ACC112 (cell line): ENCODE results near the gene SAA1.

Experiments
- H2AFZ ChIP-seq: fragments of 200-600 bp; sonication (generic); one replicate; pipeline ENCODE4 v1.6.0; 2017; ENCODE audit warnings: antibody characterized with exemption, low read length; ENCODE audit not compliant: unreplicated experiment
- H3K27ac ChIP-seq: fragments of 200-600 bp; sonication (generic); 2 replicates; pipeline ENCODE4 v1.5.1; 2014; ENCODE audit warnings: low read depth, mild to moderate bottlenecking, antibody characterized with exemption, low read length, moderate library complexity
- H3K27me3 ChIP-seq: fragments of 200-600 bp; sonication (generic); 2 replicates; pipeline ENCODE4 v1.6.1; 2014; ENCODE audit warnings: mild to moderate bottlenecking, antibody characterized with exemption, low read length, moderate library complexity, mixed read lengths; ENCODE audit not compliant: insufficient read depth
- H3K36me3 ChIP-seq: fragments of 200-600 bp; sonication (generic); 2 replicates; pipeline ENCODE4 v1.6.1; 2016; ENCODE audit warnings: mild to moderate bottlenecking, antibody characterized with exemption, low read length, moderate library complexity, mixed read lengths; ENCODE audit not compliant: insufficient read depth
- H3K4me1 ChIP-seq: fragments of 200-600 bp; sonication (generic); one replicate; pipeline ENCODE4 v1.6.1; 2016; ENCODE audit warnings: low read length, mixed read lengths; ENCODE audit not compliant: insufficient read depth, unreplicated experiment, control insufficient read depth
- H3K4me3 ChIP-seq: fragments of 200-600 bp; sonication (generic); 2 replicates; pipeline ENCODE4 v1.5.1; 2014; ENCODE audit warnings: mild to moderate bottlenecking, low read depth, low read length
- H3K79me2 ChIP-seq: fragments of 200-600 bp; sonication (generic); one replicate; pipeline ENCODE4 v1.6.0; 2016; ENCODE audit warnings: low read length; ENCODE audit not compliant: control insufficient read depth, unreplicated experiment, insufficient read depth

SAA1 gene

DNA sequence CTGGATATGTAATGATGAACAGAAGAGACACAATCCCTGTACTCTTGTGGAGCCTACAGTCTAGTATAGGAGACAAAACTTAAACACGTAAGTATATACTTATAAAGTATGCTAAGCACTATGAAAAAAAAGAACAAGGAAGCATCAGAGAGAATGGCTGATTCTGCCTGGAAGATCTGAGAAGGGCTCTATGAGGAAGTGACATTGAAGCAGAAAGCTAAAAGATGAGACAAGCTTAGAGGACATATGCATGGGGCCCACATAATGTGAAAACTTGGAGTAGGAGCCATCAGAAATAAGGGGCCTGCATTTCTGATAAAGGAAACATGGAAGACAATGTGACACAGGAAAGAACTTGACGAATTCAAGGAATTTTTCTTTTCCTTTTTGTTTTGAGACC, 16.6 kb downstream of the SAA1 start:
- H3K27ac ChIP-seq: no peak overlapping the region
- no peaks in the 10 kb centered on the region for H3K79me2 ChIP-seq
- no peaks in the 10 kb centered on the region for H3K27me3 ChIP-seq
- H3K36me3 ChIP-seq: peaks cover 33% of the 10 kb centered on the region
- H2AFZ ChIP-seq: no peak overlapping the region
- no peaks in the 10 kb centered on the region for H3K4me1 ChIP-seq
- no peak overlapping the region for H3K4me3 ChIP-seq

DNA sequence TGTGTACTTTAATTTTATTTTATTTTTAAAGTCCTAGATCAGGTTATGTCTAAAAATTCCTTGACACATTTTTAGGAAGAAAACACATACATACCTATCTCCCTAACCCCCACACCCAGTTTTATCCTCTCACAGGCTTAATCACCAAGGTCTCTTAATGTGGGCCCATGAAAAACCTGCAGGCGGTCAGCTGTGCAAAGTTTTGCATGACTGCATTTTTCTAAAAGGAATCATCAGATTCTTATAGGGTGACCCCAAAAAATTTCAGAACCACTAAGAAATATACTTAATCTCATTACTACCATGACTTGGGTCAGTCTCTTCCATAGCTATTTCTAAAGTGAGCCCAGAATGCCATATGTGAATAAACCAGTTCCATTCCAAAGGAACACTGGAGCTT, 19.8 kb downstream of the SAA1 start:
- Histone ChIP-seq H3K79me2 (no peaks in the 10 kb centered on the region), H3K36me3 (peaks cover 27% of the 10 kb centered on the region), H3K4me3 (no peak overlapping the region), H3K27ac (no peak overlapping the region), H3K27me3 (no peaks in the 10 kb centered on the region), H2AFZ (no peak overlapping the region), H3K4me1 (no peaks in the 10 kb centered on the region)

DNA sequence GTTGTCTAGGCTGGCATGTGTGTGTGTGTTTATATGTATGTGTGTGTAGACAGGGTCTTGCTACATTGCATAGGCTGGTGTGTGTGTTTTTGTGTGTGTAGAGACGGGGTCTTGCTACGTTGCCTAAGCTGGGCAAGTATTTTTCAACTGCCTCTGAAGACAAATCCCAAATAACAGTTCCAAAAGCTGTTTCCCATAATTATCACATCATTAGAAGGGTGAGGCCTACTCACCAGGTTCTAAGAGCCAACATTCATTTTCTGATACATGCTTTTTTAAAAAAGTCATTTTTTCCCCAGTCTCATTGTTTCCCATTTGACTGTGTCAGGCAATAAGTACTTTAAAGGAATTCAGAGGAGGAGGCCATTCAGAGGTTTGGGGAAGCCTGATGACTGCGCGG, 22.8 kb downstream of the SAA1 start:
- Histone ChIP-seq H3K4me1 (no peaks in the 10 kb centered on the region), H3K79me2 (no peaks in the 10 kb centered on the region), H3K36me3 (peaks cover 29% of the 10 kb centered on the region), H3K27ac (no peak overlapping the region), H2AFZ (no peak overlapping the region), H3K27me3 (no peaks in the 10 kb centered on the region), H3K4me3 (no peak overlapping the region)

DNA sequence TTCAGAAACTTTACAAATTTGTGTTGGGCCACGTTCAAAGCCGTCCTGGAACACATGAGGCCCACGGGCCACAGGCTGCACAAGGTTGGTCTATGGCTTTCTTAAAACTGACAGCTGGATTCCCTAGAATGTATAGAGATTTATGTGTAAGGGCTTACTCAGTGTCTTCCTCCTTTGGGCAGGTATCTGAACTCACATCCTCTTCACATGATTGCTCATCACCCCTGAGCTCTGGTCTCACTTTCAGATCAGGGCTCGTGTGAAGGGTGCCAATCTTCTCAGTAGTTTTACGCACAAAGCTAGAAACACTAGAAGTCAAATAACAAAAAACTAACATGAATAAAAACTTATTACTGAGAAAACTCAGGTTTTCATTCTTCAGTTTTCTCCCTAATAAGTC, 28.8 kb downstream of the SAA1 start:
- H3K79me2 ChIP-seq: no peaks in the 10 kb centered on the region
- no peaks in the 10 kb centered on the region for H3K4me1 ChIP-seq
- H2AFZ ChIP-seq: no peak overlapping the region
- H3K27ac ChIP-seq: no peak overlapping the region
- no peaks in the 10 kb centered on the region for H3K27me3 ChIP-seq
- H3K36me3 ChIP-seq: peaks cover 40% of the 10 kb centered on the region
- H3K4me3 ChIP-seq: no peak overlapping the region

DNA sequence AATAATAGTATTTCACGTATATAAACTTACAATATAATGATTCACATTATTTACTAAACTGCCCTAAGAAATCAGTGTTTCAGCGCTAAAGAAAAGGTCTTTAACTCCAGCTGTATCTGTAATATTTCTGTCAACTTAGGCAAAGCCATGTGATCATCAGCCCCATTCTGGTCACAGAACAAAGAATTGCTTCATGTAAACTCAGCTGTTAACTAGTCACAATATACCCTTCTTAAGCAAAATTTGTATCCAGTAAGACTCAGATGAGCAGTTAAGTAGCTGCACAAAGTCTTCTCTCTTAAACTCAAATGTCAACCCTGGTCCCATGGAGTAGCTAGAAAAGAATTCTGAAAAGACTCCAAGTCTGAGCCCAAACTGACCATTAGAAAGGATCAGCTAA, 29.3 kb downstream of the SAA1 start:
- Histone ChIP-seq H3K27me3 (no peaks in the 10 kb centered on the region), H3K36me3 (peaks cover 43% of the 10 kb centered on the region), H3K4me3 (no peak overlapping the region), H3K4me1 (no peaks in the 10 kb centered on the region), H3K79me2 (no peaks in the 10 kb centered on the region), H2AFZ (no peak overlapping the region), H3K27ac (no peak overlapping the region)

DNA sequence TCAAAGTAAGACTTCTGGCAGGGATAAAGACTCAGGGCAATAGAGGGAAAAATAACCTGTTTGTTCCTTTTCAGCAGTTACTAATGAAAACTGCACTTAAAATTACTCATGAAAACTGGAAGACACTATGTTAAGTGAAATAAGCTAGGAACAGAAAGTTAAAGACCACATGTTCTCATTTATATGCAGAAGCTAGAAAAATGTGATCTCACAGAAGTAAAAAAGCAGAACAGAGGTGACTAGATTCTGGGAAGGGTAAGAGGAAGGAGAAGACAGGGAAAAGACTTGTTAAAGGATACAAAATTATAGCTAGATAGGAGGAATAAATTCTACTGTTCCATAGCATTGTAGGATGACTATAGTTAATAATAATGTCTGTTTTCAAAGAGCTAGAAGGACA, 33.7 kb downstream of the SAA1 start:
- no peak overlapping the region for H2AFZ ChIP-seq
- no peaks in the 10 kb centered on the region for H3K27me3 ChIP-seq
- H3K27ac ChIP-seq: no peak overlapping the region
- H3K4me3 ChIP-seq: no peak overlapping the region
- H3K4me1 ChIP-seq: no peaks in the 10 kb centered on the region
- H3K36me3 ChIP-seq: peaks cover 43% of the 10 kb centered on the region
- no peaks in the 10 kb centered on the region for H3K79me2 ChIP-seq

DNA sequence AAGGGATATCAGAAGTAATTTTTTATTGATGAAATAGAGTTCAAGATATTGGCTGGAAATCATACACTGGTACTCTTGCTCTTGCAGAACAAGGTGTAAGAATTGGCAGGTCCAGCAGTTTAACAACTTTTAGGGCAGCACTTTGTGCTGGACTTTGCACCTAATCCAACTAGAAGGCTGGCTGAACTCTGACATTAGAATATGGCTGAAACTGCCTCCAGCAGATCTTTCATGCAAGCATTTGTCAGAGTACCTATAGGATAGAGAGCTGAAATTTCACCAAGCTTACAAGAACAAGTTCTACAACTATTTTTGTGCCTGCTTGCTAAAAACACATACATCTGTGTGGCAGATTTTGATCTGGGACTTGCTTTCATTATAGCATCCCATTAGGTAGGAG, 38.7 kb downstream of the SAA1 start:
- H2AFZ ChIP-seq: no peak overlapping the region
- H3K27me3 ChIP-seq: no peaks in the 10 kb centered on the region
- H3K4me3 ChIP-seq: no peak overlapping the region
- no peak overlapping the region for H3K27ac ChIP-seq
- H3K4me1 ChIP-seq: no peaks in the 10 kb centered on the region
- no peaks in the 10 kb centered on the region for H3K79me2 ChIP-seq
- H3K36me3 ChIP-seq: peaks cover 43% of the 10 kb centered on the region

DNA sequence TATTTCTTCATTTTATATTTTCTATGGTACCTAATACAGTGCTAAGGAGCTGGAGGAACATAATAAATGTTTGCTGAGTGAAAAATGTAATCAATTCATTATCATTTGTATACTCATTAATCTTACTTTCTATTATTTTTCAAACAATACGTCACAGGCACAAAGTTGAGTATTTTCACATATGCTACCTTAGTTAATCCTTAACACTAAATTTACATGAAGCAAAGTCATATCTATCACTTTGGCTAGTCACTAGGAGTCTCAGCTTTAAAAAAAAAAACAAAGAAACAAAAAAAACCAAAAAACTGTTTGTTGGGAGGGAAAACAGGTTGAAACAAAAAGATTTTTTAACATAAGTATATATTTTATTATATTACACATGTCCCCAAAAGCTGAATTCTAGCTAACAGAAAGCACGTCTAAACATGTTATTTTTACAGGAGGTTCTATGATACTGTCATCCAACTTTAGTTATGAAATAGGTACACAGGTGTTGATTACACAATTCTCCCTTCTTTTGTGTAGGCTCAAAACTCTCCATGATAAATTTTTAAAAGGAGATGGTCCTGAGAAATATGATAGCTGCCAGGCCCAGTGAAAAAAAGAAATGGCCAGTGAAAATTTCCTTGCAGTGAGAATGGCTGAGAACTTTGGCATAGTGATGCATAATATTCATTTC, 41.5 kb downstream of the SAA1 start:
- peaks cover 45% of the 10 kb centered on the region for H3K36me3 ChIP-seq
- no peaks in the 10 kb centered on the region for H3K27me3 ChIP-seq
- no peak overlapping the region for H3K4me3 ChIP-seq
- H3K4me1 ChIP-seq: peaks cover 9% of the 10 kb centered on the region
- H2AFZ ChIP-seq: no peak overlapping the region
- H3K79me2 ChIP-seq: no peaks in the 10 kb centered on the region
- H3K27ac ChIP-seq: no peak overlapping the region

DNA sequence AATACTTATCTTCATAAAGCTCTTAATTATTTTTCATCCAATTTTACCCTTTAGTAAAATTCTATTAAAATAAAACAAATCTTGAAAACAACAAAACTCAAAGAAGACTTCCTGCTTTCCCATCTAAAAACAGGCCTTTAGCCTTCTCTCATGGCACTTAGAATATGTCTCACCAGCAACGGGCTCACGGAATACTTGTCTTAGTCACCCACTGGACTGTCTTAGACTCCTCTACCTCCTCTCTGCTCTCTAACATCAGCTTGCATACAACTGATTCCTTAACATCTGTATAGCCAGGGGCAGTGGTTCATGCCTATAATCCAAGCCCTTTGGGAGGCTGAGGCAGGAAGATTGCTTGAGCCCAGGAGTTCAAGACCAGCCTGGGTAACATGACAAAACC, 42.2 kb downstream of the SAA1 start:
- Histone ChIP-seq H3K36me3 (peaks cover 45% of the 10 kb centered on the region), H3K27me3 (no peaks in the 10 kb centered on the region), H3K4me1 (peaks cover 15% of the 10 kb centered on the region), H3K4me3 (no peak overlapping the region), H2AFZ (no peak overlapping the region), H3K27ac (no peak overlapping the region), H3K79me2 (no peaks in the 10 kb centered on the region)

DNA sequence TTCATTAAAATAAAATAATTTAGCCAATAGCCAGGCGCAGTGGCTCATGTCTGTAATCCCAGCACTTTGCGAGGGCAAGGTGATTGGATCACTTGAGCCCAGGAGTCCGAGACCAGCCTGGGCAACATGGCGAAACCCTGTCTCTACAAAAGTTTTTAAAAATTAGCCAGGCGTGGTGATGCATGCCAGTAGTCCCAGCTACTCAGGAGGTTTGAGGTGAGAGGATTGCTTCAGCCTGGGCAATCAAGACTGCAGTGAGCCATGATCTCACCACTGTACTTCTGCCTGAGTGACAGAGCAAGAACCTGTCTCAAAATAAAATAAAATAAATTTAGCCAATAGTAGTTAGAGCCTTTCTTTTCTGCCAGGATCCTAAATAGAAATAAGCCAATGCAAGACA, 43.6 kb downstream of the SAA1 start:
- Histone ChIP-seq H3K79me2 (peaks cover 2% of the 10 kb centered on the region), H2AFZ (no peak overlapping the region), H3K27ac (no peak overlapping the region), H3K4me3 (no peak overlapping the region), H3K4me1 (peaks cover 23% of the 10 kb centered on the region), H3K36me3 (peaks cover 40% of the 10 kb centered on the region), H3K27me3 (no peaks in the 10 kb centered on the region)

DNA sequence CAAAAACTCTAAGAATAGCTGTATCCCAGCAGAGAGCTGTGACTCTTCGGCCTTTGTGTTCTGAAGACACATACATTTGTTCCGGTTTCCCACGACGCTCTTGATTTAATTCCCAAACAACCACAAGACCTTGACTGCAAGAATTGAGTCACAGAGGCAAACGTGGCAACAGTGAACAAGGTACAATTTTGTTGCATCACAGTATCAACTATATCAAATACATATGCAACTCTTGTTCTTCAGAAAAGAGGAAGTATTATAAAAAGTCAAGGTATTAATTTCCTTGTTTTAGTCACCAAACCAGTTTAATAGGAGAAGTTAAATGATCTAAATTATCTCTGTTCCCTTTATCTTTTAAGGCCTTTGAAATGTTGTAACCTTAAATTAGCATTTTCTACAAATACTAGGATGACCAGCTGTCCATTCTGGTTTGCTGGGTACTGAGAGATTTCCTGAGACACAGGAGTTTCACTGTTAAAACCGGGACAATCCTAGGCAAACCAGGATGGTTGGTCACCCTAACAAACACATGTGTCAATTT, 44.8 kb downstream of the SAA1 start:
- Histone ChIP-seq H3K4me3 (no peak overlapping the region), H2AFZ (no peak overlapping the region), H3K27me3 (no peaks in the 10 kb centered on the region), H3K36me3 (peaks cover 34% of the 10 kb centered on the region), H3K27ac (no peak overlapping the region), H3K4me1 (peaks cover 23% of the 10 kb centered on the region), H3K79me2 (peaks cover 11% of the 10 kb centered on the region)
